GM19328 (cell line): ENCODE results near the gene CST11.
"Not testable (repeated sequence)": the region's sequence is repeated elsewhere in the genome, so short reads cannot be mapped to it uniquely, and the experiment has no call there.

ENCODE experiments used
- ATAC-seq: cut with Tn5 transposase; IDR thresholded peaks from one replicate; pipeline ENCODE4 v1.9.1; 2021; ENCODE audit warnings: mild to moderate bottlenecking, moderate library complexity; ENCODE audit not compliant: unreplicated experiment

CST11 gene, protein sequence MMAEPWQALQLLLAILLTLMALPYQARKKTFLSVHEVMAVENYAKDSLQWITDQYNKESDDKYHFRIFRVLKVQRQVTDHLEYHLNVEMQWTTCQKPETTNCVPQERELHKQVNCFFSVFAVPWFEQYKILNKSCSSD

DNA sequence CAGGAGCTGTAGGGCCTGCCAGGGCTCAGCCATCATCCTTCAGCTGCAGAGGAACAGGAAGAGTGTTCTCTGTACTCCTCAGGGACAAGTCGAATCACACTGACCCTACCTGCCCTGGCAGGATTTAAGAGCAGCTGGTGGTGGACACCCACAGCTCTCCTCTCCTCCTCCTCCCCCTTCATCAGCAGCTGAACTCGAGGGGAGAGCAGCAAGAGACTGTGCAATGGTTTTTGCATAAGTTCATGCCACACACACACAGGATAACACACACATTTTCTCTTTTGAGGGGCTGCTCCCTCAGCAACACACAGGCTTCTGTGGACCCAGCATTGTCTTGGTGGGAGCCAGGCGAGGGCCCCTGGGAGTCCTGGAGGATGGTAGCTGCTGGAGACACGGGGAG lies at the start of gene CST11:
Gene CST11 (minus strand): TSS at position 101 of the 400 bp plus-strand sequence. CDS start 65 bp downstream, at position 36.
- ATAC-seq, result no peak

DNA sequence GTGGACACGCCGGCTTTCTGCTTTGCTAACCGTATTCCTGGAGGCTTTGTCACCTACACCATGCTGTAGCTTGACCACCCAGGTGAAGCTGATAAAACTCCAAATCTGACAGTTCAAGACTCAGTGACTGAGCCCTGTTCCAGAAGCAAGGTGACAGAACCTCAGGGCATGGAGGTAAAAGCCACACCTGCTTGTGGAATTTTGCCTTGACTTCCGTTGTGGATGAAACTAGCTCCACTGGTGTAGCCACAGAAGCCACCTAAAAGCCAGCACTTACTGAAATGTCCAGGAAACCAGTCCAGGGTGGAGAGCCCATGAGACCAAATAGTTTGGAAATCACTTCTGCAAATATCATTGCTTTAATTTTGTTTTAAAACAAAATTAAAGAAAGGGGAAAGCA lies 49.2 kb upstream of the CST11 start:
- no peak for ATAC-seq

DNA sequence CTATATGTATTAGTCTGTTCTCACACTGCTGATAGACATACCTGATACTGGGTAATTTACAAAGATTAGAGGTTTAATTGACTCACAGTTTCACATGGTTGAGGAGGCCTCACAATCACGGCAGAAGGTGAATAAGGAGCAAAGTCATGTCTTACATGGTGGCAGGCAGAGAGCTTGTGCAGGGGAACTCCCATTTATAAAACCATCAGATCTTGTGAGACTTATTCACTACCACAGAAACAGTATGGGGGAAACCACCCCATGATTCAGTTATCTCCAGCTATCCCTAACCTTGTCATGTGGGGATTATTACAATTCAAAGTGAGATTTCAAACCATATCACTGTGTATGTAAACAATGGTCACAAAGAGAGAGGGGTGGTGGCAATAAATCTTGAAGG lies 44.9 kb upstream of the CST11 start:
- ATAC-seq, result no peak

DNA sequence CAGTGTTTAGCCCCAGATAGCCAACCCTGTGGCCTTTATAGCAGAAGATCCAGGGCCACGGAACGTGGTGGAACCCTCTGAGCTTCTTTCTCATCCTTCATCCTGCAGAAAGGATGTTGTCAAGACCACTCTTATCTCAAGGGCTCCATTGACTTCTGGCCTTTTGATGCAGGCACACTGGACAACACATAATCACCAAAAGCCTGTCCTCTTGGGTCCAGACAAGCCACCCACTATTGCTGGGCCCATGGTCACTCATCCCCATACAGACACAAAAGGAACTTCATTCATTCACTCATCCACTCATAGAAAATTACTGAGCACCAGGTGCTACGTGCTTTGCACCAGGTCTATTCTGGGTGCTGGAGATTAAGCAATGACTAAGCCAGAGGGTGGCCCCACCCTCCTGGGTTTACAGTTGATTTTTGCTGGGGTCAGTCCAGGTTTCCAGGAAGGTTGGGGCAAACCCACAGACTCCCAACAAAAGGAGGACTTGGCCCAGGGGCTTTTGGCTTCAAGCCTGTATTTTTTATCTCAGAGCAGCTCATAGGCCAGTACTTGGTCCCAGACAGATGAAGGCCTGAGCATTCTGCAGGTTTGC lies 40.6 kb upstream of the CST11 start:
- ATAC-seq, result no peak

DNA sequence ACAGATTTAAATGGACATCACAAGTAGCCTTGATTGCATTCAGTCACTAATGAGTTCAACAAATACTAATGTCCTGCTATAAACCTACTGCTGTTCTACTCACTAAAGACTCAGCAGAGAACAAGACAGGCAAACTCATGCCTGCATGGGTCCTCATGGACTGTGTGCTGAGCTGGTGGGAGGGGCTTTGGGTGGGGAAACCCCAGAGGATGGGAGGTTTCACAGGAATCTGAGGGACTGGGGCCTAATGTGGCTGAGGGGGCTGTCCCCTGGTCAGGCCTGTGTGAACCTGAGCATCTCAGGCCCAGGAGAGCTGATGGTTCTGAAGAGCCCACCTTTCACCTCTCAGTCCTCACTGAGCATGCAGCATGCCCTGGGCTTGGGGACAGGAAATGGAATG lies 39.6 kb upstream of the CST11 start:
- ATAC-seq, result no peak

DNA sequence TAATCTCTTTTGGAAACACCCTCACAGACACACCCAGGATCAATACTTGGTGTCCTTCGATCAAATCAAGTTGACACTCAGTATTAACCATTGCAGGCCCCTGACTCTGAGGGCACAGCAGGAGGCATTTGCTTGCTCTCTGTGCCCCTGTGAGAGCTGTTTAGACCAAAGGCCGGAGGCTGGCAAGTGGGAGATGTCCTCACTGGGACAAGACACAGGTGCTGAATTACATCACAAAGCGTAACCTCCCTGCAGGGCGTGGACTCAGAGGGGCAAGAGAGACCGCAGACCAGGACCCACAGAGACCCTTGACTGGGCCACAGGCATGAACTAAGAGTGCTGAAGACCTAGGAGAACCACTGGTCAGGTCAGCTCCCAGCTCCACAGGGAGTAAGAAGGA lies 38.1 kb upstream of the CST11 start, which contains the start of gene CST8:
Gene CST8 (plus strand): TSS at position 301 of the 400 bp plus-strand sequence. CDS start 551 bp downstream, outside the sequence.
- no peak for ATAC-seq

DNA sequence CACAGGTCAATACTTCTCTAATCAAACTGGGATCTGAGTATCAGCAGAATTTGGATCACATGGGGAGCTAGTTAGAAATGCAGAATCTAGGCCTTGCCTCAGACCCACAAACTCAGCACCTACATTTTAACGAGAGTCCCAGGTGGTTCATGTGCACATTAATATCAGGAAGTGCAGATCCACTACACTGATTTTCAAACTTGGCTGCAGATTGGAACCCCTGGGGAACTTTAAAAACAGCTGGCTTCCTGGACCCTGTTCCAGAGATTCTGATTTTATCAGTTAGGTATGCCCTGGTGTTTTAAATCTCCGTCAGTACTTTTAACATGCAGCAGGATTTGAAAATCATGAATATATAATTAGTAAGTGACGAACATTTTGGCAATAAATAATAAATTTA lies 36.3 kb upstream of the CST11 start:
- ATAC-seq, result no peak

DNA sequence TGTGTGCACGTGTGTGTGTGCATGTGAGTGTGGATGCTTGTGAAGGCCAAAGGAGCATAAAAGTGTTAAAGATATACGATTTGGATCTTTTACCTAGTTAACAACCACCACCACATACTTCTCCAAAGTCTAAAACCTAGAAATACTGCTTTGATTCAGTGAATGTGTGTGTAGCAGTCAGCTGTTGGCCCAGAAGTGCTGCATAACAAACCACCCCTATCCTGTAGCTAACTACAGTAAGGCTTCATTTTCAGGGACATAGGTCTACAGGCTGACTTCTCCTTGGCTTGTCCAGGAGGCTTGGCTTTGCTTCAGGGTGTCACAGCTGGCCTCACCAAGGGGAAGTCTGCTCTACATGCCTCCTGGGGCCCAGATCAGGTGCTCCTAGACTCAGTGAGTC lies 35.8 kb upstream of the CST11 start:
- no peak for ATAC-seq

DNA sequence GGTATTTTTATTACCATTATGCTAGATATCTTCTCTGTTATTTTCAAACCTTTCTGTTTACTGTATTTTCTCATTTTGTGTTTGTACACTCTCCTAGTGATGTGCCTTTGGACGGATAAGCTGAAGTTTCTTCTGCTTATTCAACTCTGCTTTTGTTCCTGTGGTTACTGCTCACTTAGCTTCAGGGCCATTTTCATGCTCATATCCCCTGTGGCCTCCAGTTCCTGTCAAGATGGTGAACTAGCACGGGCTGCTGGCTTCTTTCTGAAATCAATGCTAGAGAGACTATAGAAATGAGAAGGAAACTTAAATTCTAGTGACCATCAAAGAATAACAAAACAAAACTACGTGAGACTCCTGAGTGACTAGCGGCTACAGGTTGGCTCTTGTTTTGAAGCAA lies 31.4 kb upstream of the CST11 start:
- no peak for ATAC-seq

DNA sequence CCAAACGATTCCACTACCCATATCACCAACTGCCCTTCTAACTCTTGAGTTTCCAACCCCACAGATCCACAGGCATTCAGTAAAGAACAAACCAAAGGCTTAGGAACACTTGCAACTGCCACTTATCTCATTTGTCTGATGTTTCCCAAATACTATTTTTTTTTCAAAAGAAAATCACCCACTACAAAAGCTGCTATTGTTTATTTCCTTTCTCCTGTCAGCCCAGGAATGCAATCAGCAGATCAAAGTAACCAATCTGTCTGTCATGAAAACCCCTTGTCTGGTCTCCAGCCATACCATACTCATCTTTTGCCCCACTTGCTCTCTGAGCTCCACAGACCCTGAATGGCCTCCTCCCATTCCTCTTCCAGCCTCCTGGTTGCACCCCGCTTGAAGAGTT lies 29.5 kb upstream of the CST11 start:
- no peak for ATAC-seq

DNA sequence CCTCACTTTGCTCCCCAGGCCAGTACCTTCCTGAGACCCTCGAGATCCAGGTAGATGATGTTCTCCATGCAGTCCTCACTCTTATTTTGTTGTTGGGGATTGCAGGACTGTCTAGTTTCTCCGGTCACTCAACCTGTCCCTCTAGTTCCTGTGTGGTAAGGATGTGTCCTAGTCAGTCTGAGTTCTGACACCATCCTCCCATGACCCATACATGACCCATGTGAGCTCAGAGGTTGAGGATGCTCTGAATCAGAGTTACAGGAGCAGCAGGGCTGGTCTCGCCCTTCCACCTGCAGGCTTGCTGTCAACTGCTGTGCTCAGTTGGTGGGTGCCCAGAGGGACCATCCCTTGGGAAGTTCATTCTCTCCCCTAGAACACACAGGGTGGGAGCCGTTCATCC lies 26.4 kb upstream of the CST11 start:
- ATAC-seq, result no peak

DNA sequence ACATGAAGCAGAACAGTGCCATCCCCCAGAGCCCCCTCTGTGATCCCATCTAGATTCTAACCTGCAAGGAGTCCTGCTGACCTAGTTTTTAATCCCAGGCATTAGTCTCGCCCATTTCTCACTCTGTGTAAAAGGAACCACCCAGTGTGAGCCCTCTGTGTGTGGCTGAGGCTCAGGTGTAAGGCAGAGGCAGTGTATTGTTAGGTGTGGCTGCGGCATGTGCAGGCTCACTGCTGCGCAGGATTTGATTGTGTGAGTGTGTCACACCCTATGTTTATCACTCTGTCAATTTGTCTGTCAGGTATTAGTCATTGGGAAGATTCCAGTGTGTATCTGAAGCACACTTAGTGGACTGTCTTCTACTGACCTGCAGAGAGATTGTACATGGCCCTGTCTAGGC lies 24.5 kb upstream of the CST11 start:
- ATAC-seq, result no peak

DNA sequence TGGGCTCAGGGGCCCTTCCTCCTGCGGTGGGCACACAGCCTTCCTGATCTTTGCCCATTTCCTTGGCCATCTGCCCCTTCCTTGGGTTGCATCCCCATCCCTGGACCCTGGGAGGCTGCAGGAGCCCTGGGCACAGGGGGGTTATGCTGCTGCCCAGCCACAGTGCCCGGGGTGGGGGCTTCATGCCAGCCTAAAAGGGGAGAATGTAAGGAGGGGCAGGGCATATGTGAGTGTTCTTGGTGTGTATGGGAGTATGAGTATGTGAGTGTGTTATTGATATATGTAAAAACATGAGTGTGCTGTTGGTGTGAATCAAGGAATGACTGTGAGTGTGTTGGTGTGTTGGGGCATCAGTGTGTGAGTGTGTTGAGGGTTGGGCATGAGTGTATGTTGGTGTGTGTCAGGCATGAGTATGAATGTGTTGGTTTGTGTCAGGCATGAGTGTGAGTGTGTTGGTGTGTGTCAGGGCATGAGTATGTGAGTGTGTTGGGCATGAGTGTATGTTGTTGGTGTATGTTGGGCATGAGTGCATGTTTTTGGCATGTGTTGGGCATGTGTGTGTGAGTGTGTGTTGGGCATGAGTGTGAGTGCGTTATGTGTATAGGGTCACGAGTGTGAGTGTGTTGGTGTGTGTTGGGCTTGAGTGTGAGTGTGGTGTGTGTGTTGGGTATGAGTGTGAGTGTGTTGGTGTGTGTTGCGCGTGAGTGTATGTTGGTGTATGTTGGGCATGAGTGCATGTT lies 23.5 kb upstream of the CST11 start:
- no peak for ATAC-seq

DNA sequence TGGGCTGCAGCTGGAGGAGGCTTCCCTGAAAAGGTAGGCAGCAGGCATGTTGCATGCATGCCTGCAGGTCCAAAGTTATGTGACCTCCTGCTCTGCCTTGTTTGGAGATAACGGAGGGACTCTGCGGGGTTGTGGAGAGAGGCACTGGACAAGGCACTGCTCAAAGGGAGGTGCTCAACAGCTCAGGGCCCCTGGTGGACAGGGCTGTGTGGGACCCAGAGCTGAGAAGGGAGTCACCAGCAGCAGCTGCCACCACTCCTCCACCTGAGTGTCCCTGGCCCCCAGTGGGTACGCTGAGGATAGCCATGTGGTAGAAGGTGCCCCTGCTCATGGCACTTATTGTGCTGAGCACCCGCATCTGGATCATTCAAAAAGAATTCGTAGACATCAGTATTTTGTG lies 22.7 kb upstream of the CST11 start:
- ATAC-seq, result no peak

DNA sequence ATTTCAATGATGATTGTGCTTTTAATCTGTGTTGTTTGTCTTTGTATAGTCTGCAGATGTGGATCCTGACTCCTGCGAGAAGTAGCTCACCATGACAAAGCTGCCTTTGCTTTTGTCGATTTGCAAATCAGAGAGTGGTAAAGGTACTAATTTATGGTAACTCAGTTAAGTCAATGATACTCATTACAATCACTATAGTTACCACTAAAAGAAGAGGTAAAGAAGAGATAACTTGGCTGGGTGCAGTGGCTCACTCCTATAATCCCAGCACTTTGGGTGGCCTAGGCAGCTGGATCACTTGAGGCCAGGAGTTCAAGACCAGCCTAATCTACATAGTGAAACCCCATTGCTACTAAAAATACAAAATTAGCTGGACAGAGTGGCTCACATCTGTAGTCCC lies 20.6 kb upstream of the CST11 start:
- ATAC-seq, result not testable (repeated sequence)

DNA sequence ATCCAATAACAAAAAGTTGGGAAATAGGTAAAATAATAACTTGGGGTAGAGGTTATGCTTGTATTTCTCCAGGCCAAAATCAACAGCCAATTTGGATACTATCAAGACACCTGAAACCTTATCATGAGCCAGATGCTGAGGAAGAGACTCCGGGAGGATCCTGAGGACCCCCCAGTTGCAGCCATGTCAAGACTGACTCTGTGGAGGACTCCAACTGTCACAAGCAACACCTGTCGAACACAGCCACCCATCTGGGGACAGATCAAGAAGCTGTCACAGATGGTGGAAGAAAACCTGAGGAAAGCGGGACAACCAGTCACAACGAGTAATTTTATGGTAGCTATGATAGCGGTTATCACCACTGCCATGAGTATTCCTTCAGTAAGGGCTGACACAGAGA lies 19.6 kb upstream of the CST11 start:
- ATAC-seq, result not testable (repeated sequence)

DNA sequence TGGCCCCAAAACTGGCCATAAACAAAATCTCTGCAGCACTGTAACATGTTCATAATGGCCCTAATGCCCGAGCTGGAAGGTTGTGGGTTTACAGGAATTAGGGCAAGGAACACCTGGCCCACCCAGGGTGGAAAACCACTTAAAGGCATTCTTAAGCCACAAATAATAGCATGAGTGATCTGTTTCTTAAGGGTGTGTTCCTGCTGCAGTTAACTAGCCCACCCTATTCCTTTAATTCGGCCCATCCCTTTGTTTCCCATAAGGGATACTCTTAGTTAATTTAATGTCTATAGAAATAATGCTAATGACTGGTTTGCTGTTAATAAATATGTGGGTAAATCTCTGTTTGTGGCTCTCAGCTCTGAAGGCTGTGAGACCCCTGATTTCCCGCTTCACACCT lies 14.3 kb upstream of the CST11 start:
- not testable (repeated sequence) for ATAC-seq

DNA sequence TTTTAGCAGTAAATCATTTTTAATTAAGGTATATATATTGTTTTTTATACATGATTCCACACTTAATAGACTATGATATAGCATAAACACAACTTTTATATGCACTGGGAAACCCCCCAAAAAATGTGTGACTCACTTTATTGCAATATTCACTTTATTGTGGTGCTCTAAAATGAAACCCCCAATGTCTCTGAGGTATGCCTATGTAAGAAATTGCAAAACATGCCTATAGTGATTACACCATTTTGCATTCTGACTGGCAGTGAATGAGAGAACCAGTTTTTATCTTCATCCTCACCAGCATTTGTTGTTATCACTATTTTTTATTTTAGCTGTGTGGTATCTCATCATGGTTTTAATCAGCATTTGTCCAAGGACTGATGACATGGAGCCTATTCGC lies 8.5 kb upstream of the CST11 start:
- ATAC-seq, result no peak

DNA sequence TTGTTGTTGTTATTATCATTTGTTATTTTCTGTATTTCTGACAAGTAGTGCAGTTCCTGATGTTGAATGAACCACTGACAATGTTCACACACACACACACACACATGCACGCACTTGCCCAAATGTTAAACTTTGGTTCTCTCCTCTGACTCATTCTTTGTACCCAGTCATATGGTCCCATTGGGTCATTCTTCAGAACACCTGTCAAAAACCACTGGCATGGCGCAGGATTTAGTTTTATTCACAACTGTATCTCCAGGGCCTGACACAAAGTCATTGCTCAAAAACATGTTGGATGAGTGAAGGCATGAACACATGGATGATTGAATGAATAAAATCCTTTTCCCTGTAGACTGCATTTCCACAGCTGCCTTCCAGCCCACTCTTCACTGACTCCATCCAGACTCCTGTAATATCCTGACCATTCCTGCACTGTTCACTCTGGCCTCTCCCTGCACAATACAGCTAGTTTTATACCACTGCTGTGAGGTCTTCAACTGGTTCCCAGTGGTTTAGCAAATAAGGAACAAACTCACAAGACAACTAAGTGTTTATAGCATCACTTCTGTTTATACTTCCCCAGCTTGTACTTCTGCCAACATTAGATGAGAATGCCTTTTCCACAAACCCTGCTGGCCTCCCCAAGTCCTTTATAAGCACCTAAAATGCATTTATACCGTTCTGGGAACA lies 6.9 kb upstream of the CST11 start:
- ATAC-seq, result no peak

DNA sequence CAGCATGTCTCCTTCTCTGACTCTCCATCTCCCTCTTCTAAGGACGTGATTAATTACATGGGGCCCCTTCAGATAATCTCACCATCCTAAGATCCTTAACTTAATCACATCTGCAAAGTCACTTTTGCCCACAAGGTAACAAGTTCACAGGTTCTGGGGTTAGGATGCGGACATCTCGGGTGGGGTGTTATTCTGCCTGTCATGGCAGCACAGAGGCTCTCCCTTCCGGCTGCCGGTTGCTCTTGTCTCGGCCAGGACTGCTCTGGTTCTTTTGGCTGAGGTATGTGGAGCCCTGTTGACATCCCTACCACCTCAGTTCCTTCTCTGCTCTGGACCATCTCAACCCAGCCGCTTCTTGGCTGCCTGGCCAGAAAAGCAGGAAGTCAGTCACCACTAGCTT lies 4.2 kb upstream of the CST11 start:
- ATAC-seq, result no peak

DNA sequence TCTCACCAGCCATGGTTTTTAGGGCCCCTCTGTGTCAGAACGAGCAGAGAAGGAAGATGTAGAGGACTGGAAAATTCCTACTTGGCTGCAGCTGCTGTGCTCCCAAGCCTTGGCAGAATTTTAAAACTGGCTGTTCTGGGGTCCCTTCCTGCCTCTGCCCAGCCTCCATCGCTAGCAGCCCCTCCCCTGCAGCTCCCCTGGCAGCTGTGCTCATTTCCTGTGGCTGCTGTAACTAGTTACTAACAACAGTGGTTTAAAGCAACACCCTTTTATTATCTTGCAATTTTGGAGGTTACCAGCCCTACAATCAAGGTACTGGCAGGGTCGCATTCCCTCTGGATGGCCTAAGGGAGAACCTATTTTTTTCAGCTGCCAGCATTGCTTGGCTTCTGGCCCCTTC lies 3.7 kb upstream of the CST11 start:
- no peak for ATAC-seq

DNA sequence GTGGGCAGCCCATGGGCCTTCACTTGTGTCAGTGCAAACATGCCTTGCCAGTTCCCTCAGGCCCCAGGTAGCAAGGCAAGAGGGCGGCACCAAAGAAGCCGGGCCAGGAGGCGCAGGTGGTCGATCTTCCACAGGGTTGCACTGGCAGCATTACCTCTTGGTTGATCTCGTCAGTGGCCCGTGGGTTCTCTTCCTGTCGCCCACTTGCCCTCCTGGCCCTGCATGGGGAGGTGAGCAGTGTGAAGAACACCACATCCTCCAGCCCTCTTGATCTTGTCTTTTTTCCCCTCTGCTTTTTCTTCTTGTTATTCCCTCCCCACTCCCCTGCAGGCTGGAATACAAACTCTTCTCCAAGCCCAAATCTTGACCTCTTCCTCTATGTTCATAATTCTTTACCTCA lies 3.0 kb upstream of the CST11 start:
- no peak for ATAC-seq
